Keratinocyte (primary cell): ENCODE measurements around the gene TIAM2. TPM values are rescaled to one million over a fixed set of nuclear protein-coding genes. Genes with fewer than 3 reads are reported as not detected.

Source experiments
- DNase-seq: peaks from one replicate; pipeline ENCODE4 v3.0.0-alpha.2; 2011; ENCODE audit warnings: low read depth, missing footprints, low spot score
- FAIRE-seq: peaks from 2 replicates; lab custom pipeline; 2011; peaks lifted over from hg19 to GRCh38; lab: Jason Lieb, UNC
- H2AFZ ChIP-seq: 2 replicates; pipeline ENCODE4 v1.6.0; 2012; ENCODE audit warnings: low read length, control low read depth, inconsistent platforms; ENCODE audit not compliant: control insufficient read depth
- H3K27ac ChIP-seq: 2 replicates; pipeline ENCODE4 v1.5.1; 2011; ENCODE audit warnings: low read length; ENCODE audit not compliant: control insufficient read depth, insufficient read depth
- H3K27me3 ChIP-seq: 3 replicates; pipeline ENCODE4 v1.6.0; 2011; ENCODE audit warnings: low read length; ENCODE audit not compliant: control insufficient read depth, insufficient read depth; ENCODE audit errors: extremely low read depth
- H3K36me3 ChIP-seq, 2 experiments: 2 replicates in 1 of 2; 3 replicates in 1 of 2; pipeline ENCODE4 v1.5.1; 2011; ENCODE audit warnings: low read length in 2 of 2, mild to moderate bottlenecking in 1 of 2; ENCODE audit not compliant: control insufficient read depth in 2 of 2, insufficient read depth in 2 of 2; ENCODE audit errors: extremely low read depth in 1 of 2
- H3K4me1 ChIP-seq: 3 replicates; pipeline ENCODE4 v1.5.1; 2011; ENCODE audit warnings: low read length; ENCODE audit not compliant: control insufficient read depth, insufficient read depth; ENCODE audit errors: extremely low read depth
- H3K4me2 ChIP-seq: 3 replicates; pipeline ENCODE4 v1.6.0; 2011; ENCODE audit warnings: low read depth, low read length; ENCODE audit not compliant: control insufficient read depth, insufficient read depth; ENCODE audit errors: extremely low read depth
- H3K4me3 ChIP-seq, 3 experiments: fragments of 200-600 bp in 1 of 3; sonication (generic) in 1 of 3; 2 replicates in 2 of 3; 3 replicates in 1 of 3; pipeline ENCODE4 v1.5.1; 2011 to 2016; ENCODE audit warnings: low read length in 3 of 3, mild to moderate bottlenecking in 3 of 3, control low read depth in 2 of 3, inconsistent platforms in 1 of 3, low read depth in 1 of 3, mixed read lengths in 1 of 3, mixed run types in 1 of 3, moderate library complexity in 1 of 3; ENCODE audit not compliant: control insufficient read depth in 2 of 3, insufficient read depth in 2 of 3; ENCODE audit errors: extremely low read depth in 1 of 3
- H3K79me2 ChIP-seq: 2 replicates; pipeline ENCODE4 v1.6.0; 2012; ENCODE audit warnings: low read length; ENCODE audit not compliant: control insufficient read depth, insufficient read depth
- H3K9ac ChIP-seq: 3 replicates; pipeline ENCODE4 v1.6.0; 2011; ENCODE audit warnings: low read length; ENCODE audit not compliant: control insufficient read depth, insufficient read depth; ENCODE audit errors: extremely low read depth
- H3K9me1 ChIP-seq: 3 replicates; pipeline ENCODE4 v1.6.0; 2011; ENCODE audit warnings: low read length; ENCODE audit not compliant: control insufficient read depth, insufficient read depth; ENCODE audit errors: extremely low read depth
- H3K9me3 ChIP-seq: 2 replicates; pipeline ENCODE4 v1.5.1; 2012; ENCODE audit warnings: low read depth, low read length; ENCODE audit not compliant: control insufficient read depth
- H4K20me1 ChIP-seq: 3 replicates; pipeline ENCODE4 v1.6.0; 2011; ENCODE audit warnings: low read length; ENCODE audit not compliant: control insufficient read depth, insufficient read depth; ENCODE audit errors: extremely low read depth
- CTCF ChIP-seq, 3 experiments: IDR thresholded peaks in 1 of 3; conservative IDR thresholded peaks in 1 of 3; optimal IDR thresholded peaks in 1 of 3; 2 replicates in 2 of 3; 3 replicates in 1 of 3; pipeline versions ENCODE3 to v1.5.1; 2011; ENCODE audit warnings: low read length in 3 of 3, mild to moderate bottlenecking in 3 of 3, moderate library complexity in 2 of 3, control low read depth in 1 of 3, inconsistent platforms in 1 of 3; ENCODE audit not compliant: insufficient read depth in 2 of 3; ENCODE audit errors: extremely low read depth in 1 of 3
- EZH2 ChIP-seq: IDR thresholded peaks from one replicate; pipeline ENCODE4 v1.6.1; 2012; ENCODE audit warnings: inconsistent platforms, mild to moderate bottlenecking, low read length, moderate library complexity
- dilution Hi-C: fragments of 300-500 bp; cut with MboI; formaldehyde crosslinking; loops from one replicate; pipeline ENCODE4 v1.7.0; 2020; ENCODE audit warnings: low sequenced_read_pairs; ENCODE audit not compliant: extremely low pct_ligation_motif_present
- polyA plus RNA-seq, 5 experiments: library from polyadenylated mRNA; depleted of rRNA in 3 of 5; stranded (reverse) in 3 of 5; stranded (forward) in 1 of 5; unstranded in 1 of 5; fragments of >200 nt; gene quantifications; 1 replicate in 1 of 5; 2 replicates in 3 of 5; 3 replicates in 1 of 5; pipeline versions ENCODE4 v1.2.1 to v1.2.3, GENCODE V29; 2011 to 2012; ENCODE audit warnings: missing spikeins in 2 of 5, low read depth in 1 of 5, low replicate concordance in 1 of 5

Gene TIAM2
- polyA plus RNA-seq, 1 donor (not counting 4 experiments of a cell fraction or from before 2014, with no cell fraction given), result 4.0 TPM

GRCh38 chr6:155291291-155291690 is 296.2 kb downstream of the TIAM2 start:
- TF ChIP-seq CTCF (optimal IDR thresholded peaks at IDR 0.05 in 1 of 3, IDR thresholded peaks at IDR 0.05 in 1 of 3, conservative IDR thresholded peaks at IDR 0.05 in 1 of 3; ENCODE audit: extremely low read depth in 1 of 3, insufficient read depth in 2 of 3, low read length in 3 of 3), result no peak
- no peak for TF ChIP-seq EZH2
- Histone ChIP-seq H3K4me2 (no peak overlapping the region), H3K36me3 (peaks cover 15 to 17% of the 10 kb centered on the region in 2 experiments)

DNA sequence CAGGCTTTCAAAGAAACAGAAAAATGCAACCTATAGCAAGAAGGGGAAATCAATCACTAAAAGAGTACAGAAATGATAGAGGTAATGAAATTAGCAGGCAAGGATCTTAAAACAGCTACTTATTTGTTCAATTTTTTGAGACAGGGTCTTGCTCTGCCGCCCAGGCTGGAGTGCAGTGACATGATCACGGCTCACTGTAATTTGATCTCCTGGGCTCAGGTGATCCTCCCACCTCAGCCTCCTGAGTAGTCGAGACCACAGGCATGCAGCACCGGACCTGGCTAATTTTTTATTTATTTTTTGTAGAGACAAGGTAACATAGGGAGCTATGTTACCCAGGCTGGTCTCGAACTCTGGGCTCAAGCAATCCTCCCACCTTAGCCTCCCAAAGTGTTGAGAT is 297.6 kb downstream of the TIAM2 start:
- Histone ChIP-seq H3K4me2 (no peak overlapping the region), H2AFZ (no peak overlapping the region), H3K27ac (no peak overlapping the region), H3K79me2 (peaks cover 28% of the 10 kb centered on the region), H3K9ac (no peak overlapping the region), H3K27me3 (no peaks in the 10 kb centered on the region), H3K4me1 (no peaks in the 10 kb centered on the region), H4K20me1 (no peaks in the 10 kb centered on the region), H3K36me3 (peaks cover 16 to 24% of the 10 kb centered on the region in 2 experiments), H3K4me3 (no peak overlapping the region), H3K9me3 (no peaks in the 10 kb centered on the region), H3K9me1 (no peaks in the 10 kb centered on the region)
- dilution Hi-C loops, result no loop called here
- no peak for DNase-seq
- TF ChIP-seq EZH2 (no peak), CTCF (optimal IDR thresholded peaks at IDR 0.05 in 1 of 3, IDR thresholded peaks at IDR 0.05 in 1 of 3, conservative IDR thresholded peaks at IDR 0.05 in 1 of 3; ENCODE audit: extremely low read depth in 1 of 3, insufficient read depth in 2 of 3, low read length in 3 of 3) (no peak)
- no peak for FAIRE-seq

More at GRCh38 chr6:155291291-155291690, 296.2 kb downstream of the TIAM2 start:
- Histone ChIP-seq H3K9me3 (no peaks in the 10 kb centered on the region), H3K9ac (no peak overlapping the region), H3K4me3 (no peak overlapping the region), H4K20me1 (no peaks in the 10 kb centered on the region), H2AFZ (no peak overlapping the region), H3K27me3 (no peaks in the 10 kb centered on the region), H3K27ac (no peak overlapping the region), H3K4me1 (no peaks in the 10 kb centered on the region), H3K79me2 (peaks cover 30% of the 10 kb centered on the region), H3K9me1 (no peaks in the 10 kb centered on the region)
- DNase-seq (no peak), FAIRE-seq (no peak)
- dilution Hi-C loops, result no loop called here
